BE2C (cell line): ENCODE measurements around the gene AGAP1.

Source experiments
- DNase-seq: peaks from one replicate; pipeline ENCODE4 v3.0.0-alpha.2; 2020
- H3K27me3 ChIP-seq: fragments of 250-450 bp; sonication (Bioruptor Pico); 2 replicates; pipeline ENCODE4 v1.5.1; 2020; ENCODE audit warnings: mild to moderate bottlenecking
- H3K36me3 ChIP-seq: fragments of 250-450 bp; sonication (Bioruptor Pico); 2 replicates; pipeline ENCODE4 v1.5.1; 2020; ENCODE audit warnings: mild to moderate bottlenecking
- H3K4me1 ChIP-seq: fragments of 250-450 bp; sonication (Bioruptor Pico); 2 replicates; pipeline ENCODE4 v1.5.1; 2020
- H3K4me3 ChIP-seq: 2 replicates; pipeline ENCODE4 v1.5.1; 2011; ENCODE audit warnings: low read depth, low read length
- H3K9me3 ChIP-seq: fragments of 250-450 bp; sonication (Bioruptor Pico); 2 replicates; pipeline ENCODE4 v1.5.1; 2020
- TF ChIP-seq, protein P1 (sequence below): IDR thresholded peaks from 2 replicates; pipeline ENCODE4 v1.5.1; 2012; ENCODE audit warnings: mild to moderate bottlenecking, low read depth, low read length

AGAP1 gene

GRCh38 chr2:235549735-235550377, 56.0 kb downstream of the AGAP1 start:
- TF ChIP-seq, protein P1, sequence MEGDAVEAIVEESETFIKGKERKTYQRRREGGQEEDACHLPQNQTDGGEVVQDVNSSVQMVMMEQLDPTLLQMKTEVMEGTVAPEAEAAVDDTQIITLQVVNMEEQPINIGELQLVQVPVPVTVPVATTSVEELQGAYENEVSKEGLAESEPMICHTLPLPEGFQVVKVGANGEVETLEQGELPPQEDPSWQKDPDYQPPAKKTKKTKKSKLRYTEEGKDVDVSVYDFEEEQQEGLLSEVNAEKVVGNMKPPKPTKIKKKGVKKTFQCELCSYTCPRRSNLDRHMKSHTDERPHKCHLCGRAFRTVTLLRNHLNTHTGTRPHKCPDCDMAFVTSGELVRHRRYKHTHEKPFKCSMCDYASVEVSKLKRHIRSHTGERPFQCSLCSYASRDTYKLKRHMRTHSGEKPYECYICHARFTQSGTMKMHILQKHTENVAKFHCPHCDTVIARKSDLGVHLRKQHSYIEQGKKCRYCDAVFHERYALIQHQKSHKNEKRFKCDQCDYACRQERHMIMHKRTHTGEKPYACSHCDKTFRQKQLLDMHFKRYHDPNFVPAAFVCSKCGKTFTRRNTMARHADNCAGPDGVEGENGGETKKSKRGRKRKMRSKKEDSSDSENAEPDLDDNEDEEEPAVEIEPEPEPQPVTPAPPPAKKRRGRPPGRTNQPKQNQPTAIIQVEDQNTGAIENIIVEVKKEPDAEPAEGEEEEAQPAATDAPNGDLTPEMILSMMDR: no peak
- Histone ChIP-seq H3K4me1 (no peaks in the 10 kb centered on the region), H3K4me3 (no peak overlapping the region), H3K27me3 (no peaks in the 10 kb centered on the region), H3K36me3 (no peaks in the 10 kb centered on the region), H3K9me3 (no peaks in the 10 kb centered on the region)
- DNase-seq: no peak

- DNase-seq: no peak
- TF ChIP-seq, protein P1: no peak
- H3K9me3 ChIP-seq: no peaks in the 10 kb centered on the region
- H3K27me3 ChIP-seq: no peaks in the 10 kb centered on the region
- H3K4me1 ChIP-seq: no peaks in the 10 kb centered on the region
- no peaks in the 10 kb centered on the region for H3K36me3 ChIP-seq
- H3K4me3 ChIP-seq: no peak overlapping the region
These were observed 56.5 kb downstream of the AGAP1 start for GRCh38 chr2:235550378-235550760.

GRCh38 chr2:235550946-235551345, 57.1 kb downstream of the AGAP1 start:
- DNase-seq: no peak
- no peaks in the 10 kb centered on the region for H3K4me1 ChIP-seq
- H3K9me3 ChIP-seq: no peaks in the 10 kb centered on the region
- TF ChIP-seq, protein P1: no peak
- H3K4me3 ChIP-seq: no peak overlapping the region
- H3K27me3 ChIP-seq: no peaks in the 10 kb centered on the region
- H3K36me3 ChIP-seq: no peaks in the 10 kb centered on the region

DNA sequence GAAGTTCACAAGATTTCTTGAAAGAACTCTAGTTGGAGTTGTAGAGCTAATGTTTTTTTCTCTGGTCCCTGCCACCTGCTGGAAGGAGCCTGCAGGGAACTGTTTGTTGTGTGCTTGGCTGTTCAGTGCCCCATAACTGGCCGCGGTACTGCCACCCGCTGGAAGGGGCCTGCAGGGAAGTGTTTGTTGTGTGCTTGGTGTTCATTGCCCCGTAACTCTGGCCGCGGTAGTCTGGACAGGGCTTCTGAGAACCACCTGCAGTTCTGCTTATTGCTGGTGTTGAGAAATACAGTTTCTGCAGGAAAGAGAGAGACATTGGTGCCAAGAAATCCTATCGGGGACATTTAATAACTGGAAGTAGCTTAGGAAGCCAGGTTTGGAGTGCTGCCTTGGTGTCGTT, 58.1 kb downstream of the AGAP1 start:
- H3K4me1 ChIP-seq: no peaks in the 10 kb centered on the region
- H3K36me3 ChIP-seq: no peaks in the 10 kb centered on the region
- DNase-seq: peak; percentile 68
- no peaks in the 10 kb centered on the region for H3K27me3 ChIP-seq
- H3K4me3 ChIP-seq: no peak overlapping the region
- H3K9me3 ChIP-seq: no peaks in the 10 kb centered on the region
- TF ChIP-seq, protein P1: peak; percentile 72

GRCh38 chr2:235552671-235553070, 58.8 kb downstream of the AGAP1 start:
- no peak for DNase-seq
- no peaks in the 10 kb centered on the region for H3K9me3 ChIP-seq
- H3K27me3 ChIP-seq: no peaks in the 10 kb centered on the region
- no peaks in the 10 kb centered on the region for H3K4me1 ChIP-seq
- H3K4me3 ChIP-seq: no peak overlapping the region
- H3K36me3 ChIP-seq: no peaks in the 10 kb centered on the region
- TF ChIP-seq, protein P1: no peak

DNA sequence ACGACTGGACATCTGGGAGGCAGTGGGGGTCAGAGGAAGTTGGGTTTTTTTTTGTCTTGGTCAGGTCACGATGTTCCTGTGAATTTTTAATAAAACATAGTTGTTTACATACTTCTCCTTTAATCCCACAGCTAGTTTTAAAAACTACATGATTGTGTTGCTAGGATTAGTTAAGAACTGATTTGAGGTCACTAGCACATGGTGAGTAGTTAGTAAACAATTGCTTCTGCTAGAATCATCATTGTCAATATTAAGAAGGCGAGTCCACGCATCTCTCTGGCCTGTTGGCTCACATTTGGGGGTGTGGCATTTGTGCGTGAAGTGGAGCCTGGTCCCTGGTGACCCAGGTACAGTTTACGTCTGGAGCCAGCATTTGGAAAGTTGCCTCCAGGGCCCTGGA, 59.4 kb downstream of the AGAP1 start:
- DNase-seq: no peak
- H3K4me3 ChIP-seq: no peak overlapping the region
- no peaks in the 10 kb centered on the region for H3K4me1 ChIP-seq

More for the DNA sequence above, 59.4 kb downstream of the AGAP1 start:
- TF ChIP-seq, protein P1: no peak
- Histone ChIP-seq H3K36me3 (no peaks in the 10 kb centered on the region), H3K27me3 (no peaks in the 10 kb centered on the region), H3K9me3 (no peaks in the 10 kb centered on the region)
